Glomerular visceral epithelial cell (primary cell): ENCODE data around the gene PERM1.
"Not testable (repeated sequence)": the region's sequence is repeated elsewhere in the genome, so short reads cannot be mapped to it uniquely, and the experiment has no call there.

Experiments used
- DNase-seq: peaks from one replicate; pipeline ENCODE4 v3.0.0-alpha.2; 2016; ENCODE audit errors: extremely low spot score

The PERM1 gene

DNA sequence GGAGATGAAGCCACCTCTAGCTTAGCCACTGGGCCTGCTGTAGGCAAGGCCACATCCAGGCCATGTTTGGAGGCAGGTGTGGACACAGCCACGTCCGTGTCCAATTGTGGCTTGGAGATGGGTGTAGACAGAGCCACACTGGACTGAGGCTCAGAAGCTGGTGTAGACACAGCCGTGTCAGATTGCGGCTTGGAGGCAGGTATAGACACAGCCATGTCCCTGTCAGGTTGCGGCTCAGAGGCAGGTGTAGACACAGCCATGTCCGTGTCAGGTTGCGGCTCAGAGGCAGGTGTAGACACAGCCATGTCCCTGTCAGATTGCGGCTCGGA lies 2.2 kb downstream of the PERM1 start:
- DNase-seq, result no peak

DNA sequence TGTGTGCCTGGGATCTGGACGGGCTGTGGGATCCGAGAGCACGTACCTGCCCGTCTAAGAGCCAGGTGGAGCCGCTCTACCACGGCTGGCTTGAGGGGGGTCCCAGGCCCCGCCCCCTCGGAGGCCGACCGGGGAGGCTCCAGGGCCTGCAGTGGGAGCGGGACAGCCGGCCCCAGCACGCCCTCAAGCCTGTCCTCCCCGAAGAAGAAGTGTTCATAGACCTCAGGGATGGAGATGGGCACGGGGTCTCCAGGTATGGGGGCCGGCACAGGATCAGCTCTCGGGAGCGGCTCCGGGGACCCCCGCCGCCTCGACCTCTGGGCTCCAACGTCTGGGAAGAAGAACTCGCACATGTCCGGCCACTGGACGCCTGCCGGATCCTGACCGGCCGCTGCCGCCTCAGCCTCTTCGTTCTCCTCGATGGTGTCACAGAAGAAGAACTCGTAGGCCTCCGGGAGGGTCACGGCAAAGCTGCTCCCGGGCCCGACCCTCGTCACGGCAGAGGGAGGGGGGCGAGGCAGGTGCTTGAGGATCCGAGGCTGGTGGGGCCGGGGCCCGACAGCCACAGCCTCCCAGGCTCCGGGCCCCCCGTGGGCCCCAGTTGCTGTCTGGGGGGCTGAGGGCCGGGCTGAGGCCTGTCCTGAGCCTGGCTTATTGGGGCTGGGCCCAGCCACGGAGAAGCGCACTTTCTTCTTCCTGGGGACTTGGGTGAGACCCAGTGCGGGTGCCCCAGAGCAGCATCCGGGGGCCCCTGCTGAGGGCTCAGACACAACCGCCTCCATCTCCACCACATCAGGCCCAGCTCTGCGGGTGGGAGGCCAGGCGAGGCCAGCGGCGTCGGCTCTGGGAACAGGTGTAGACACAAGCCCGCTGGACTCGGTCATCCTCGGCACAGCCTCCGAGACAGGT lies 2.8 kb downstream of the PERM1 start:
- no peak for DNase-seq

DNA sequence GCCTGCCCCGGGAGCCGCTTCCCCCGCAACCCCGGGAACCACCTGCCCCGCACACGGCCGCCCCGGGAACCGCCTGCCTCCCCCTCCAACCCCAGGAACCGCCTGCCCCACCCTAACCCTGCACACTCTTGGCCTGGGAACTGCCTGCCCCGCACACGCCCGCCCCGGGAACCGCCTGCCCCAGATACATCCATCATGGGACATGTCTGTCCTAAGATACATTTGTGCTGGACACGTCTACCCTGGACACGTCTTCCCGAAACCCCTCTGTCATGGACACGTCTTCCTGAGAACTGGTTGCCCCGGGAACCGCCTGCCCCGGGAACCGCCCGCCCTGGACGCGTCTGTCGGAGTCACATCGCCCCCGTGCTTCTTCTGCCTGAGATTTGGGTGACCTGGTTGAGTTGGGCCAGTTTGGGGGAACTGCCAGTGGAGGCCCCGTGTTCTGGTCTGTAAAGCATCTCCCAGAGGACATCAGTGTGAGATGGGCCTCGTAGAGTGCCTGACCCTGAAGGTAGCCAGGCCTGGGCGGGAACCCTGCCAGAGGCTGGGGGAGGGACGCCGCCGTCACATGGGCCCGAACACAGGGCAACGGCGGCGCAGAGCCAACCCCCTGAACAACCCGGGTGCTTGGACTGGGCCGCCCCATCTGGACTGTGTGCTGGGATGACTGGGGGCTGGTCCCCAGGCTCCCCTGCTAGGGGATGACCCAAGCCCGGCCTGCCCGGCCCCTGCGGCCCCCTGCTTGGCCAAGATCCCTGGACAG lies 3.6 kb downstream of the PERM1 start:
- DNase-seq, result no peak

DNA sequence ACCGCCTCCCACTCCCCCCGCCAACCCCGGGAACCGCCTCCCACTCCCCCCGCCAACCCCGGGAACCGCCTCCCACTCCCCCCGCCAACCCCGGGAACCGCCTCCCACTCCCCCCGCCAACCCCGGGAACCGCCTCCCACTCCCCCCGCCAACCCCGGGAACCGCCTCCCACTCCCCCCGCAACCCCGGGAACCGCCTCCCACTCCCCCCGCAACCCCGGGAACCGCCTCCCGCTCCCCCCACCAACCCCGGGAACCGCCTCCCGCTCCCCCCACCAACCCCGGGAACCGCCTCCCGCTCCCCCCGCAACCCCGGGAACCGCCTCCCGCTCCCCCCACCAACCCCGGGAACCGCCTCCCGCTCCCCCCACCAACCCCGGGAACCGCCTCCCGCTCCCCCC lies 5.1 kb downstream of the PERM1 start:
- DNase-seq, result not testable (repeated sequence)

DNA sequence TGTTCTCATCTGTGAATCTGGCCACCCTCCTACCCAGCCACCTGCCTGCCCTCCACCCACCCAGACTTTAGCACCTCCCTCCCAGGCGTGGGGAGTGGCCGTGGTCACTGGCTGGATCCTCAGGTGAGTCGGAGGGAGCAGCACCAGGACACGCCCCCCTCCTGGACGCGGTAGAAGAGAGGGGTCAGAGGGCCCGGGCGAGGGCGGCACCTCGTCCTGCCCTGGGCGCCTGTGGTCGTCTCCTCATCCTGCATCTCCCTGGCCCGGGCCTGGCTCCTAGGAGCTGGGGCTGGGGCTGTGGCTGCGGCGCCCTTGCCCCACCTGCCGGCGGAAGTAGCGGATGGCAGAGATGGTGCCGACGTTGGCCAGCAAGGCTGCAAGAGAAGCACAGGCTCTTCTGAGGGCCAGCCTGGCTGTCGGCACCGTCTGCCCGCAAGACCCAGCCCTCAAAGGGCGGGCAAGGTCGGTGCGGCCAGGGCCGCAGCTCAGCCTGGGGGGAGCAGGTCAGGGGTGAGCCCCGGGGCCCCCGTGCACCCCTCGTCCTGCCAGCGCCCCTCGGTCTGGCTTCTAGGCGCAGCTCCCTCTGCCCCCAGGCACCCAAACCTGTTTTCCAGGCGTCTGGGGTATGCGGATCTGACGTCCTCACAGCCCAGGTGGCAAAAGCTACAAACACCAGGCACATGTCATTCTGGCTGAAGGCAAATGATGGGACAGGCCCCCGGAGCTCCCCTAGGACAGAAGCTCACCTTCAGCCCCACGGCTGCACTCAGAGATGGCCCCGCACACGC lies 5.8 kb downstream of the PERM1 start:
- DNase-seq, result peak; percentile 81

DNA sequence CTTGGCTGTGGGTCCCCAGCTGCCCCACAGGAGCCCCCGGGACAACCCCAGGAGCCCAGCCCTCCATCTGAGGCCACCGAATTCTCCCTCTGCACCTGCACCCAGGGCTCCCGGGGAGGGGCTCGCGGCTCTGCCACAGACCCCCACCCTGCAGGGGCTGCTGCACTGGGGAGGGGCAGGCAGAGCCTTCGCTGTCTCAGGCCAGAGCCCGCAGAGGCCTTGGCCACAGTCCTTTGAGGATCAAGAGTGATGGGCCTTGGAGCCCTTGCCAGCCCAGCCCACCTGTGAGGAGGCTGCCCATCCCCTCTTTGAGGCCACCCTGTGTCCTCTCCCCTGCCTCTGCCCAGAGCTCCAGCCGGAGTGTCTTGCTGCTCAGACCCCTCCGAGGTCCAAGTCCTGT lies 6.5 kb downstream of the PERM1 start:
- DNase-seq, result no peak

DNA sequence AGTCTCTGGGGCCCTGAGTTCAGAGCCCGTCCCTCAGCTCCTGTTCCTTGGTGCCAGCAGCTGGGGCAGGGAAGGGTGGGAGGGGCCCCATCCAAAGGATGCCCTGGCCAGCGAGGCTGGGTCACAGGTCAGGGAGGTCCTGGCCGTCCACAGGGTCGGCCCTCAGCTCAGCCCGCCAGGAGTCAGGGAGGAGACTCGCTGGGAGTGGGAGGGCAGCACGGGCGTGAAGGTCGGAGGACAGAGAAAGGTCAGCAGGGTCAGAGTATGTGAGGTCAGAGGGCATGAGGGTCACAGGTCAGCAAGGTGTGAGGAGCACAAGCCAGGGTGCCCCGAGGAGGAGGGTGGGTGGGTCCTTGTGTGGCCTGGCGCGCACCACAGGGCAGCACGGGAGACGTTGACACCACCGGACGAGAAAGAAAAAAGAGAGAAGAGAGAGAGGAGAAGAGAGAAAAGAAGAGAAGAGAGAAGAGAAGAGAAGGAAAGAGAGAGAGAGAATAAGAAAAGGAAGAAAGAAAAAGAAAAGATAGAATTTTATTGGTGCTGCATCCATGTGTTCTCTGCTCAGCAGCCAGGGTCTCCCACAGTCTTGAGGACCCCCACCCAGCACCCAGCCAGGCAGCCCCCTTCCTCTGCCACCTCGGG lies 7.1 kb downstream of the PERM1 start:
- no peak for DNase-seq

DNA sequence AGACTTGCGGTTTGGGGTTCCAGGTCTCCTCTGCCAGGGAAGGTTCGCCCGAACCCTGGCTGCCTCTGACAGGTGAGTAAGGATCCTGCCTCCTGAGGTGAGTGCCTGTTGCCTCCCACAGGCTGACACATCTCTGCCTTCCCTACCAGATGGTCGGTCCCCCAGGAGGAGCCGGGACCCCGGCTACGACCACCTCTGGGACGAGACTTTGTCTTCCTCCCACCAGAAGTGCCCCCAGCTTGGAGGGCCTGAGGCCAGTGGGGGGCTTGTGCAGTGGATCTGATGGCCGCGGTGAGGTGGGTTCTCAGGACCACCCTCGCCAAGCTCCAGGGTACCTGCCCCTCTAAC lies 7.6 kb downstream of the PERM1 start:
- DNase-seq, result no peak

DNA sequence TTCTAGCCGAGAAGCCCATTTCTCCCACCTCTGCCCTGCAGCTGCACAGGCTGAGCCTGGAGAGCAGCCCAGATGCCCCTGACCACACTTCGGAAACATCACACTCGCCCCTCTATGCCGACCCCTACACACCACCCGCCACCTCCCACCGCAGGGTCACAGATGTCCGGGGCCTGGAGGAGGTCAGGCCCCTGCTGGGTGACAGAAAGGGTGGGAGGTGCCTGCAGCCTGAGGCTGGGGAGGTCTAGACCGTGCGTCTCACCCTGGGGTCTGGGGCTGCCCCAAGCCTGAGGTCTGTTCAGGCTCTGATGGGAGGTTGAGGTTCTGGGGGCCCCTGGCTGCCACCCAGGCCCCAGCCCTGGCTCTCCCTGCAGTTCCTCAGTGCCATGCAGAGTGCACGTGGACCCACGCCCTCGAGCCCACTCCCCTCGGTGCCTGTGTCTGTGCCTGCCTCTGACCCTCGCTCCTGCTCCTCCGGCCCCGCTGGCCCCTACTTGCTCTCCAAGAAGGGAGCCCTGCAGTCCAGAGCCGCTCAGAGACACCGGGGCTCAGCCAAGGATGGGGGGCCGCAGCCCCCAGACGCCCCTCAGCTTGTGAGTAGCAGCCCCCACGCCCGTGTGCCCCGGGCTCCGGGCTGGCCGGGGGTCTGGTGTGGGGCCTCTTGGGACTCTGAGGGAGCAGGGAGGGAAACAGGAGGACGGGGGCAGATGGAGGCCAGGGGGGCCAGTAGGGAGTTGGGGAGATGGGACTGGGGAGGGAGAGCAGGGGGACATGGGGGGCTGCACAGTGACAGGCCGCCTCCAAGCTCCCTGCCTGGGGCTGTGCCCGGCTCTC lies 8.2 kb downstream of the PERM1 start:
- no peak for DNase-seq

DNA sequence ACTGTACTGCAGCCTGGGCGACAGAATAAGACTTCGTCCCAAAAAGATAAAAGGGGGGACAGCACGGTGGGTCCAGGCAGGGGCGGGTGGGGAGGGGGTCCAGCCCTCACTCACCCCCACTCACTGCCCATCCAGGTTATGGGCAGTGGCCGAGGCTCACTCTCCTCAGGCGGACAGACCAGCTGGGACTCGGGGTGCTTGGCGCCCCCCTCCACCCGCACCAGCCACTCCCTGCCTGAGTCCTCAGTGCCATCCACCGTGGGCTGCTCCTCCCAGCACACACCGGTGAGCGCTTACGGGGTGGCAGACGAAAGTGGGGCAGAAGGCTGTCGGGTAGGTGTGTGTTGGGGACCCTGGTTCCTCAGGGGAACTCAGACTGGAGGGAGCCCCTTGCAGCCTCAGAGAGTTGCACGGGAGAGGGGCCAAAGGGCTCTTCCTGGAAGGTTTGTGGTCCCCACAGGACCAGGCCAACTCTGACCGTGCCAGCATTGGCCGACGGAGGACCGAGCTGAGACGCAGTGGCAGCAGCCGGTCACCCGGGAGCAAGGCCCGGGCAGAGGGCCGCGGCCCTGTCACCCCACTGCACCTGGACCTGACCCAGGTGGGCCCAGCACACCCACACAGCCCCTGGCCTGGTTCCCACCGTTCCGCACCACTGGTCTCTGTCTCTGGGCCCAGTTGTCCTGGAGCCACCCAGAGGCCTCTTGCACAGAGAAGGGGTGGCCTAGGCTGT lies 9.0 kb downstream of the PERM1 start:
- DNase-seq, result no peak

DNA sequence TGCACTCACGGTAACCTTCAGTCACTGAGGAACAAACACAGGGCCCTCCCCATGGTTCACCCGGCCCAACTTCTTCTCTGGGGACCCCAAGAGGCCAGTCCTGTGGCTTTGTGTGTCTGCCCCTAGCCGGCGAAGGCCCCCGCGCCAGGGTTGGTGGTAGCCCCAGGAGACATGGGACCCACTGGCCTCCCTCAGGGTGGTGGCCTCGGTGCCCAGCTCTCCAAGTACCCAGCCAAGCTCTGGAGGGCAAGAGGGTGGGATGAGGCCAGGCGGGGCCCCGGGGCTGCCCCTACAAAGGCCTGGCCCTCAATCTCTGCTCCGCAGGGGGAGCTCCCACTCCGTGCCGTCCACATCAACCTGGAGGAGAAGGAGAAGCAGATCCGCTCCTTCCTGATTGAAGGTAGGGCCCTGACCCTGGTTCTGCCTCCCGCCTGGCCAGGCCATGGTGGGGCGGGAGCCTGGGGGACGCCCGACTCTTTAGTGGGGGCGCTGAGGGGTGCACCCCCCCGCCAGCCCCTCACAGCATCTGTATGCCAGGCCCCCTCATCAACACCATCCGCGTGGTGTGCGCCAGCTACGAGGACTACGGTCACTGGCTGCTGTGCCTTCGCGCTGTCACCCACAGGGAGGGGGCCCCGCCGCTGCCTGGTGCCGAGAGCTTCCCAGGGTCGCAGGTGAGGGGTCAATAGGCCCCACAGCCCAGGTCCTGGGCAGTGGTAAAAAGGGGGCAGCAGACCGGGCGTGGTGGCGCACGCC lies 10.0 kb downstream of the PERM1 start:
- DNase-seq, result no peak

DNA sequence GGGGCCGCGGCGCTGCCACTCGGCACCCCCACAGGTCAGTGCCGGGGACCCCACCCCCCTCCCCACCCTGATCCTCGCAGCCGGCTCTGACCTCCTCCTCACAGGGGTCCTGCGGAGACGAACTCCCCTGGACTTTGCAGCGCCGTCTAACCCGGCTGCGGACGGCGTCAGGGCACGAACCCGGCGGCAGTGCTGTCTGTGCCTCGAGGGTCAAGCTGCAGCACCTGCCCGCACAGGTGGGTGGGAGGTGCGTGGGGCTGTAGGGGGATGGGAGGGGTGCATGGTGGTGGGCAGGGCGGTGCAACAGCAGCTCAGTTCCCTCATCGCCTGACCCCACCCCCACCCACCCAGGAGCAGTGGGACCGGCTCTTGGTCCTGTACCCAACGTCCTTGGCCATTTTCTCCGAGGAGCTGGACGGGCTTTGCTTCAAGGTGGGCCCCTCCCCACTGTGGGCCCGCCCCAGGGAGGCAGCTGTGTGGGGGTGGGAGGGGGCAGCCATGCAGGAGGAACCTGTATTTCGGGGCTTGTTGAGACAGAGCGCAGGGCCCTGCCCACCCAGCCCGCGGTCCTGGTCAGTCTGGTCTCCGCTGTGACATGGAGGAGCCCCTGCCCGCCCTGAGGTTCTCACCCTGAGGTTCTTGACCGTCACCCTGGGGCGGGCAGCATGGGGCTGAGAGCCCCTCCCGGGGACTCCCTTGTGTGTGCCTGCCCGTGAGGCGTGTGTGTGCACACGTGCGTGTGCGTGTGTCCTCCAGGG lies 10.7 kb downstream of the PERM1 start:
- no peak for DNase-seq

DNA sequence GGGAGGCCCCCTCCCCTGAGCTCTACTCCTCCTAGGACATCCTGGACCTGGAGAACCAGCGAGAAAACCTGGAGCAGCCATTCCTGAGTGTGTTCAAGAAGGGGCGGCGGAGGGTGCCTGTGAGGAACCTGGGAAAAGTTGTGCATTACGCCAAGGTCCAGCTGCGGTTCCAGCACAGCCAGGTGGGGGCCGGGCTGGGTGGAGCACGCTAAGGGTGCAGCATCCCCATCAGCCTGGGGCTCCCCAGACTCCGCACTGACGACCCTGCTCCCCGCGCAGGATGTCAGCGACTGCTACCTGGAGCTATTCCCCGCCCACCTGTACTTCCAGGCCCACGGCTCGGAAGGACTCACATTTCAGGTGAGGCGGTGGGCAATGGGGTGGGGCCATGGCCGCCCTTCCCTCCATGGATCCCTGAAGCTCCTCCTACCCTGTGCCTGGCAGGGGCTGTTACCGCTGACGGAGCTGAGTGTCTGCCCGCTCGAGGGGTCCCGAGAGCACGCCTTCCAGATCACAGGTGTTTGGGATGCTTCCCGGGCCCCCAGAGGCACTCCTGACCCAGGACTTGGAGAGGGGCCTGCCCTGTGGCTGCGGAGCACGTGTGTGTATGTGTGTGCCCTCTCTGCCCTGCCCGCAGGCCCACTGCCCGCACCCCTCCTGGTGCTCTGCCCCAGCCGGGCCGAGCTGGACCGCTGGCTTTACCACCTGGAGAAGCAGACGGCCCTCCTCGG lies 11.5 kb downstream of the PERM1 start:
- DNase-seq, result no peak

DNA sequence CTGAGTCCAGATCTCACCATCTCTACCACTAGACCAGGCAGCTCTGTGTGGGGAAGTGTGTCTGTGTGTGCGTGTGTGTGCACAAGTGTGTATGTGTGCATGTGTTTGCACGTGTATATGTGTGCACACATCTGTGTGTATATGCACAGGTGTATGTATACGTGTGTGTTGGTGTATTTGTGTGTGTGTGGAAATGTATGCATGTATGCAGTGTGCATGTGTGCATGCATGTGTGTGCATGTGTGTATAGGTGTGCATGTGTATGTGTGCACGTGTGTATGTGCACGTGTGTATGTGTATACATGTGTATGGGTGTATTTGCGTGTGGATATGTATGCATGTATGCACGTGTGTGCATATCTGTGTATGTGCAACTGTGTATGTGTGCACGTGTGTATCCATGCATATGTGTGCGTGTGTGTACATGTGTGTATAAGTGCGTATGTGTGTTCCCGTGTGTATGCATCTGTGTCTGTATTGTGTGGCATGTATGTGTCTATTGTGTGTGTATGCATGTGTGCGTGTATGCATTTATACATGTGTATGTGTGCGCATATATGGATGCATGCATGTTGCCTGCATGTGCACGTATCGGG lies 12.5 kb downstream of the PERM1 start:
- no peak for DNase-seq

DNA sequence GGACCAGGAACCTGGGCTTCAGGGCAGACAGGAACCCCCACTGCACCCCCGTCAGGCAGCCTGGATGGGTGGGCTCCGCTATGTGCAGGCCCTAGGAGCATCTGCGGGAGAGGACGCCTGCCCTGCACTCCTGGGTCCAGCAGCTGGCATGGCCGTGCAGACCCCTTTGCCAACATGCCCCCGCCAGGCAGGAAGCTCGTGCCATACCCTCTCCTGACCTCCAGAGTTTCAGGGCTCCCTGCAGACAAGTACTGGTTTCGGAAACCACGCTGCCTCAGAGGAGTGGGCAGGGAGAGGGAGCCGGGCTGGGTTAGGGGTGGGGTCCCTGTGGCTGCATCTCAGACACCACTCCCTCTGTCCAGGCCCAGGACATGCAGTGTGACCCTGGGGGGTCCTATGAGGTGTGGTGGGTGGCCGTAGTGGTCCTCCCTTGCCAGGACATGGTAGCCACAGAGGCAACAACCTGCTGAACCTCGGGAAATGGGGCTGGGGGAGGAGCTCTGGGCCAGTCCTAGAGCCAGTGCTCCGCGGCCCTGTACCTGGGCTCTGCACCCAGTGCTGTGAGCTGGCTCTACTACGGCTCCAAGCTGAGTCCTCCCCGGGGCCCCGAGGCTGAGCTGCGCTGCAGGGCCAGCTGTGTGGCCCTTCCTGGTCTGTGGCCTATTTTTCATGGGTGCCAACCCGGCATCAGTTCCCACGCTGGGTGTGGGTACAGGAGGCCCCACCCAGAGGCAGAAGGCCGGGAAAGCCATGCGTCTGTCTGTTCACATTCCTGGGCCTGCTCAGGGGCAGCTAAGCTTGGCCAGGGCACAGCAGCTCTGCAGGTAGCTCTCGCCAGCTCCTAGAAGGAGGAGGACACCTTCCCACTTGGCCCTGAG lies 14.2 kb downstream of the PERM1 start:
- no peak for DNase-seq

DNA sequence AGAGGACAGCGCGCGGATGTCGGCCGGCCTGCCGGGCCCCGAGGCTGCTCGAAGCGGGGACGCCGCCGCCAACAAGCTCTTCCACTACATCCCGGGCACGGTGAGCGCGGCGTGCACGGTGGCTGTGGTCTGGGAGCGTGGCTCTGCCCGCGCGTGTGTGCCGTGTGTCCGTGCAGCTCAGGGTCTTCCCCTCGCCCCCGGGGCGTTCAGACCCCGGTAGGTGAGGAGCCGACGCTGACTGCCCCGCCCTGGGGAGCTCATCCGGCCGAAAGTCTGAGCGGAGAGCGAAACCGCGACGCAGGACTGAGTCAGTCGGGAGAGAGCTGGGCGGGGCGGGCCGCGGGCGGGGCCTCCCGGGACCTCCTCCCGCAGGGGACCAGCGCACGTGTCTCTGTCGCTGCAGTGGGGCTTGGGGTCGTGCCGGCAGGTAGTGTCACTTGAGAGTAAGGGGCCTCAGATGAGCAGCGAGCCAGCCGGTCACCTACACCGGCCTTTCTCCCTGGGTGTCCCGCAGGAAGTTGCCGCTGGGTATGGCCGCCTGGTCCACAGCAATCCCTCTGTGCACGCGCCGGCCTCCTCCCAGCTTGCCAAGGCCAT lies 15.1 kb downstream of the PERM1 start:
- peak; percentile 80 for DNase-seq
